GM12891 (cell line): Measurements from ENCODE around the gene PPP1R12C.
"Not testable (repeated sequence)": the region's sequence is repeated elsewhere in the genome, so short reads cannot be mapped to it uniquely, and the experiment has no call there.

Source experiments
- DNase-seq: peaks from one replicate; pipeline ENCODE4 v3.0.0; 2011; ENCODE audit warnings: low spot score; ENCODE audit not compliant: insufficient read length
- FAIRE-seq: peaks from 2 replicates; lab custom pipeline; 2011; peaks lifted over from hg19 to GRCh38; lab: Jason Lieb, UNC
- PAX5 ChIP-seq: IDR thresholded peaks from 2 replicates; pipeline ENCODE4 v1.6.1; 2011; ENCODE audit warnings: low read length, moderate library complexity, mild to moderate bottlenecking; ENCODE audit not compliant: insufficient read depth, severe bottlenecking
- POLR2A ChIP-seq: IDR thresholded peaks from 2 replicates; pipeline ENCODE4 v1.6.1; 2011; ENCODE audit warnings: low read depth, low read length, control low read depth
- POLR2AphosphoS5 ChIP-seq: IDR thresholded peaks from 2 replicates; pipeline ENCODE4 v1.6.1; 2011; ENCODE audit warnings: low read depth, low read length, control low read depth
- POU2F2 ChIP-seq: IDR thresholded peaks from 2 replicates; pipeline ENCODE4 v1.6.1; 2011; ENCODE audit warnings: low read depth, mild to moderate bottlenecking, control low read depth, low read length, moderate library complexity
- SPI1 ChIP-seq: IDR thresholded peaks from 2 replicates; pipeline ENCODE4 v1.6.1; 2011; ENCODE audit warnings: low read depth, low read length, control low read depth
- TAF1 ChIP-seq: IDR thresholded peaks from 2 replicates; pipeline ENCODE4 v1.6.1; 2011; ENCODE audit warnings: low read depth, low read length, control low read depth

The PPP1R12C gene

DNA sequence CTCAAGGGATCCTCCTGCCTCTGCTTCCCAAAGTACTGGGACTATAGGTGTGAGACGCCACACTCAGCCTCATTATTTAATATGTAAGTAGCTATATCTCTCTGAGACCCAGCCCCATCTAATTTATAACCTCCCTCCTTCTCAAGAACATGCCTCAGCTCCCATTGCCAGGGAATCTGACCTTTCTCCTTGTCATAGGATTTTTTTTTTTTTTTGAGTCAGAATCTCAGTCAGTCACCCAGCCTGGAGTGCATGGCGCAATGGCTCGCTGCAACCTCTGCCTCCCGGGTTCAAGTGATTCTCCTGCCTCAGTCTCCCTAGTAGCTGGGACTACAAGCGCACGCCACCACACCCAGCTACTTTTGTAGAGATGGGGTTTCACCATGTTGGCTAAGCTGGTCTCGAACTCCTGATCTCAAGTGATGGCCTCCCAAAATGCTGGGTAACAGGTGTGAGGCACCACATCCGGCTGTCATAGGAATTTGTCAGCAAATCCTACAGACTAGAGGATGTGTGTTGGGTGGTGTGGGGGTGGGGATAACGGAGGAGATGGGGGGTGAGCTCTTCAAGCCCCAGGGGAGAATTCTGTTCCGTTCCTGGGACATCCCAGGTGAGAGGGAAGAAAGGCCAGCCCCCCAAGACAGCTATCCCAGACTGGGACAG is 46.8 kb downstream of the PPP1R12C start:
- FAIRE-seq (no peak), DNase-seq (no peak)
- no peak for TF ChIP-seq SPI1

DNA sequence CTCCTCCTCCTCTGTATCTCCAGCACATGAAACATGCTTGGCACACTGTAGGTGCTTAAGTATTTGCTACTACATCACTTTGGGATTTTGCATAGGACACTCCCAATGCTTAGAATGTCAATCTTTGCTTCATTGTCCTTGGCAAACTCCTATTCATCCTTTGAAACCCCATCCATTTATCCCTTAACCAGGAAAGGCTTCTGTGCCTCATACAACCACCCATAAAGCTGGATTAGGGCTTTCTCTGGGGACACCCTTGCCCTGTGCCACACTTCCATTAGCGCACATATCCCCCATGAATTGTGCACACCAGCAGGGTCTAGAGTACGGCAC is 47.6 kb downstream of the PPP1R12C start:
- DNase-seq: no peak
- TF ChIP-seq TAF1: no peak
- no peak for TF ChIP-seq SPI1
- no peak for TF ChIP-seq PAX5
- FAIRE-seq: no peak

GRCh38 chr19:55068950-55069864 is 48.2 kb downstream of the PPP1R12C start:
- FAIRE-seq (peak; percentile 50), DNase-seq (no peak)
- TF ChIP-seq POU2F2 (no peak), TAF1 (no peak), POLR2A (no peak)

GRCh38 chr19:55067869-55068268 is 49.6 kb downstream of the PPP1R12C start:
- TF ChIP-seq POLR2A (no peak), TAF1 (no peak), SPI1 (no peak), PAX5 (no peak), POLR2AphosphoS5 (no peak), POU2F2 (no peak)
- FAIRE-seq: no peak
- DNase-seq: no peak

GRCh38 chr19:55066107-55066709 is 51.2 kb downstream of the PPP1R12C start:
- FAIRE-seq (no peak), DNase-seq (no peak)
- TF ChIP-seq POU2F2 (no peak), POLR2A (no peak), TAF1 (no peak), SPI1 (no peak), POLR2AphosphoS5 (no peak), PAX5 (no peak)

- FAIRE-seq, DNase-seq: not testable (repeated sequence)
Observed at GRCh38 chr19:55065516-55065915, 51.9 kb downstream of the PPP1R12C start.

DNA sequence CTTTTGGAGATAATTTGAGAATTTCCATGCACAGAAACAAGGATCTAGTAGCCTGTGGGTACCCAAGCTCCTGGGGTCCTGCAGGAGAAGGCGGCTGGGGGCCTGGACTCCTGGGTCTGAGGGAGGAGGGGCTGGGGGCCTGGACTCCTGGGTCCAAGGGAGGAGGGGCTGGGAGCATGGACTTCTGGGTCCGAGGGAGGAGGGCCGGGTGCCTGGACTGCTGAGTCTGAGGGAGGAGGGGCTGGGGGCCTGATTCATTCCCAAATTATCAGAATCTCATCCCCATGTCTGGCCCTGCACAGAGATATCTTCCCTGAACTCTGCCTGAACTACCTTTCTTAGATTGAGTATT is 54.0 kb downstream of the PPP1R12C start:
- no peak for TF ChIP-seq POLR2AphosphoS5
- TF ChIP-seq PAX5: no peak
- TF ChIP-seq TAF1: no peak
- TF ChIP-seq SPI1: no peak
- TF ChIP-seq POU2F2: no peak
- TF ChIP-seq POLR2A: no peak
- DNase-seq (no peak), FAIRE-seq (no peak)

DNA sequence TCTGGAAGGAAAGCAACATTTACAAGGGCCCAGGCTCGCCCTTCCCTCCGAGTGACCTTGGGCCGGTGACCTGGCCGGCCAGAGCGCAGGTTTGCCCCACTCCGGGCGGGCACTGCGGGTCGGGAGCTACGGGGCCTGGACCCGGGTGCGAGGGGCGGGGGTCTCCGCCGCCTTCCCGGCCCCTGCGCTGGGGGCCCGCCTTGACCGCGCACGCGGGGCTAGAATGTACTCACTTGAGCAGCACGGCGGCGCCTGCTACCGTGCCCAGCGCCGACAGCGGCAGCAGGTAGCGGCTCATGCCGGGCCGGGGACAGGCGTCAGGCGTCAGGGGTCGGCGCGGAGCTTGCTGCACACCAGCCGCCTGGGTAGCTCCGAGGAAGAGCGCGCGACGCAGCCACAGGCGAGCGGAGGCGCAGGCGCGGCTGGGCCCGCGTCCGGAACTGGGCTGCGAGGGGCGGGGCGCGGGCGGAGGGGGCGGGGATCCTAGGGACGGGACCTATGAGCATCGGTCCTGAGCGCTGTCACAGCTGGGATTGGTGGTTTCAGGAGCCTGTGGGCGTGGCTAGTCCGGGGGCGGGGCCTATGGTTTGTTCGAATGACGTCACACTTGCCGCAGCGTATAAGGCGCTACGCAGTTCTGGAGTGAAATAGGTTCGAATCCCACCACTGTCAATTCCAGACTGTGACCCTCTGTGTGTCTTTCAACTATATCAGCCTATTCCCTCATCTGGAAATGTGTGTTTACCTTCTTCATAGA is 54.5 kb downstream of the PPP1R12C start, which contains the start of gene RDH13:
Gene RDH13, minus strand, starts transcription at position 414 of the 757 bp plus-strand sequence. Its CDS starts 116 bp downstream, at position 298.
- DNase-seq (peak; percentile 98), FAIRE-seq (peak; percentile 97)
- TF ChIP-seq POLR2AphosphoS5 (no peak), POLR2A (no peak), SPI1 (no peak), TAF1 (no peak), PAX5 (no peak), POU2F2 (no peak)

- DNase-seq, FAIRE-seq: not testable (repeated sequence)
Observed at GRCh38 chr19:55060287-55060686, 57.1 kb downstream of the PPP1R12C start.

DNA sequence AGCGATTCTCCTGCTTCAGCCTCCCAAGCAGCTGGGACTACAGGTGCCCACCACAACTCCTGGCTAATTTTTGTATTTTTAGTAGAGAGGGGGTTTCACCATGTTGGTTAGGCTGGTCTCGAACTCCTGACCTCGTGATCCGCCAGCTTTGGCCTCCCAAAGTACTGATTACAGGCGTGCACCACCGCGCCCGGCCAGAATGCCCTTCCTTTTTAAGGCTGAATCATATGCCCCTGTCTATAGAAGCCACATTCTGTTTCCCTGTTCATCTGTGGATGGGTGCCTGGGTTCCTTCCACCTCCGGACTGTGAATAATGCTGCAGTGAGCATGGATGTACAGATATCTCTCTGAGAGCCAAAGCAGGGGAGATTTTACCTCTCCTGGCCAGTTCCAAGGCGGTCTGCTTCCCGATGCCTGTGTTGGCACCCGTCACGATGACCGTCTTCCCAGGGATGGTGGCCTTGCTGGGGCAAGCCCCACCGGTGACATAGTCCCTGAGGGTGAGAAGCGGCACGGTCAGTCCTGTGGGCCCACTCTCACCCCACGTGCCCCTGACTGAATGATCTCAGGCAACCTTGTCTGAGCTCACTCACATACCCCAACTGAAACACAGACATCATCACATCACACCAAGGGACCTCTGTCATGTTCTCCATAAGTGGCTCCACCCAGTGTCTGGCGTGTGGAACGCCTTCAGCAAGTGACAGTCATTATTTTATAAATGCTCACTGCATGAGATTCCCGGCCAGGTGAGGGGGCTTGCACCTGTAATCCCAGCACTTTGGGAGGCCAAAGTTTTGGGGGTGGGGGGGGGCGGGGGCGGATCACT is 58.4 kb downstream of the PPP1R12C start:
- TF ChIP-seq POLR2A: no peak
- no peak for TF ChIP-seq POLR2AphosphoS5
- TF ChIP-seq TAF1: no peak
- no peak for TF ChIP-seq SPI1
- no peak for TF ChIP-seq PAX5
- no peak for TF ChIP-seq POU2F2
- FAIRE-seq: no peak
- DNase-seq: no peak
